KMS-11 (cell line): ENCODE results near the gene FADS2.

Experiments used
- H2AFZ ChIP-seq: fragments of 200-600 bp; sonication (generic); 2 replicates; pipeline ENCODE4 v1.6.1; 2016; ENCODE audit warnings: antibody characterized with exemption, mixed run types, low read depth
- H3K27ac ChIP-seq: fragments of 200-600 bp; sonication (generic); 2 replicates; pipeline ENCODE4 v1.6.1; 2016; ENCODE audit warnings: mild to moderate bottlenecking, mixed run types
- H3K27me3 ChIP-seq: fragments of 200-600 bp; sonication (generic); 2 replicates; pipeline ENCODE4 v1.6.1; 2017; ENCODE audit warnings: mild to moderate bottlenecking, low read depth, mixed run types, moderate library complexity; ENCODE audit not compliant: insufficient read depth
- H3K36me3 ChIP-seq: fragments of 200-600 bp; sonication (generic); 2 replicates; pipeline ENCODE4 v1.6.1; 2017; ENCODE audit warnings: mild to moderate bottlenecking, mixed run types; ENCODE audit not compliant: insufficient read depth
- H3K4me1 ChIP-seq: fragments of 200-600 bp; sonication (generic); 2 replicates; pipeline ENCODE4 v1.6.1; 2016; ENCODE audit warnings: mild to moderate bottlenecking, low read depth, mixed run types; ENCODE audit not compliant: poor library complexity, severe bottlenecking
- H3K4me2 ChIP-seq: fragments of 200-600 bp; sonication (generic); 2 replicates; pipeline ENCODE4 v1.7.0; 2016; ENCODE audit warnings: mild to moderate bottlenecking, mixed run types
- H3K4me3 ChIP-seq: fragments of 200-600 bp; sonication (generic); IDR thresholded peaks from 2 replicates; pipeline ENCODE4 v1.6.1; 2017; ENCODE audit warnings: low read depth, low read length, mixed read lengths; ENCODE audit not compliant: insufficient read depth
- H3K79me2 ChIP-seq: fragments of 200-600 bp; sonication (generic); 2 replicates; pipeline ENCODE4 v1.6.1; 2016; ENCODE audit warnings: low read depth, mixed run types; ENCODE audit not compliant: insufficient read depth
- H3K9ac ChIP-seq: fragments of 200-600 bp; sonication (generic); 2 replicates; pipeline ENCODE4 v1.6.1; 2016; ENCODE audit warnings: mild to moderate bottlenecking, mixed run types
- H4K20me1 ChIP-seq: fragments of 200-600 bp; sonication (generic); 2 replicates; pipeline ENCODE4 v1.6.1; 2016; ENCODE audit warnings: mild to moderate bottlenecking, mixed run types; ENCODE audit not compliant: insufficient read depth
- TF ChIP-seq, protein P1 (sequence below): fragments of 200-600 bp; sonication (generic); conservative IDR thresholded peaks from 2 replicates; pipeline ENCODE4 v1.6.1; 2017; ENCODE audit warnings: low read depth, mild to moderate bottlenecking, antibody characterized with exemption, low read length, moderate library complexity, mixed read lengths

FADS2 gene

DNA sequence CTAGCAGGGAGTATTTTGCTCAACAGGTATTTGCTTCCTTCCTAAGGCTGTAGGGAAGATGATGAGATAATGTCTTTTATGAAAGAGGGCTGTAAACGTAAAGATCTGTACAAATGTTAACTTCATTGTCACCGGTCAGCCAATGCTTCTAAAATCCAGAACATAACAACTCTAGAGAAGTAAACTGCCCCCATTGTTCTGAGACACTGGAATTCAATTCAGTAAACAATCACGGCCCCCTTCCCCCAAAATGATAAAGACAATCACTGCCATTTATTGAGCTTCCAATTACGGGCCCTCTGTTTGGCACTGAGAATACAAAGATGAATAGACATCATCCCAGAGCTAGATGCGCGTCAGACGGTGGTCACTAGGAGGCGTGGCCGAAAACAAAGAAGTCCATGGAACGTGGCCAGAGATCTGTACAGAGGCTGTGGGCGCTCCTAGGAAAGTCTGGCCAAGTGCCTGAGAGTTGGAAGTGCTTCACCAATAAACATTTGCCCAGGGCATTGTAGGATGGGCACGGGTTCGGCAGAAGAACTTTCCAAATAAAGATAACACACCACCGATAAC lies 36.3 kb upstream of the FADS2 start:
- TF ChIP-seq, protein P1, sequence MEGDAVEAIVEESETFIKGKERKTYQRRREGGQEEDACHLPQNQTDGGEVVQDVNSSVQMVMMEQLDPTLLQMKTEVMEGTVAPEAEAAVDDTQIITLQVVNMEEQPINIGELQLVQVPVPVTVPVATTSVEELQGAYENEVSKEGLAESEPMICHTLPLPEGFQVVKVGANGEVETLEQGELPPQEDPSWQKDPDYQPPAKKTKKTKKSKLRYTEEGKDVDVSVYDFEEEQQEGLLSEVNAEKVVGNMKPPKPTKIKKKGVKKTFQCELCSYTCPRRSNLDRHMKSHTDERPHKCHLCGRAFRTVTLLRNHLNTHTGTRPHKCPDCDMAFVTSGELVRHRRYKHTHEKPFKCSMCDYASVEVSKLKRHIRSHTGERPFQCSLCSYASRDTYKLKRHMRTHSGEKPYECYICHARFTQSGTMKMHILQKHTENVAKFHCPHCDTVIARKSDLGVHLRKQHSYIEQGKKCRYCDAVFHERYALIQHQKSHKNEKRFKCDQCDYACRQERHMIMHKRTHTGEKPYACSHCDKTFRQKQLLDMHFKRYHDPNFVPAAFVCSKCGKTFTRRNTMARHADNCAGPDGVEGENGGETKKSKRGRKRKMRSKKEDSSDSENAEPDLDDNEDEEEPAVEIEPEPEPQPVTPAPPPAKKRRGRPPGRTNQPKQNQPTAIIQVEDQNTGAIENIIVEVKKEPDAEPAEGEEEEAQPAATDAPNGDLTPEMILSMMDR: no peak
- Histone ChIP-seq H2AFZ (peak overlapping the region; percentile 74; the same call in 1 of the 2 replicates), H3K4me1 (peaks cover 26% of the 10 kb centered on the region), H3K79me2 (peaks cover 61% of the 10 kb centered on the region), H3K4me2 (peak overlapping the region; percentile 58), H3K9ac (peak overlapping the region; percentile 88), H3K4me3 (no peak overlapping the region), H3K36me3 (peaks cover 6% of the 10 kb centered on the region; the same call in 1 of the 2 replicates), H4K20me1 (no peaks in the 10 kb centered on the region), H3K27ac (peak overlapping the region; percentile 79), H3K27me3 (no peaks in the 10 kb centered on the region)

DNA sequence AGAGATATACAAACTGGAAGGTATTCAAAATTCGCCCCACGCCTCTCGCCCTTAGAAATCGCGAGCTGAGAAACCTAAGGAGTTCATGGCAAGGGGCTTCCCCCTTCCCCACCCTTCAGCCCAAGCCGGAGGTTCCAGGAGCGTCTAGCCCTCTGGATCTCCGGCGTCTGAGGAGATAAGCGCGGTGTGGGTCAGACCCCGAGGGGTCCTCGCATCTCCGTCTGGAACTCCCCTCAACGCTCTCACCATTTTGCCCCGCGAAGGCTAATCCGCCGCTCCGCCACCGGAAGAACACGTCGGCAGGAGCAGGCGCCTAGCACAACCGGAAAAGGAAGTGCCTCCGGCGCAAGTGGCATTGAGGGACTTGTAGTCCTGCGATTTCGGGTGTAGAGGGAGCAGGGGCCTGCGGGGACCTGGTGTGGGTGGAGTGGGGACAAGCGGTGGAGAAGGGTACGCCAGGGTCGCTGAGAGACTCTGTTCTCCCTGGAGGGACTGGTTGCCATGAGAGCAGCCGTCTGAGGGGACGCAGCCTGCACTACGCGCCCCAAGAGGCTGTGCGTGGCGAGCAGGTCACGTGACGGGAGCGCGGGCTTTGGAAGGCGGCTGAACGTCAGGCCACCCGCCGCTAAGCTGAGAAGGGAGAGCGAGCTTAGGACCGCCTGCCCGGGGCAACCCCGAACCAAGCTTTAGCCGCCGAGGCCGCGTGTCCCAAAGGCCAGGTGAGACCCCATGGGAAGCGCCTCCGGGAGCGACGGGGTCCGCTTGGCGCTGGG lies 35.6 kb upstream of the FADS2 start, which contains the start of the genes FEN1 and TMEM258:
TSS of gene FEN1 (plus strand) at position 602 of the 773 bp plus-strand sequence. CDS start 2,451 bp downstream, outside the sequence.
TSS of gene TMEM258 (minus strand) at position 290 of the 773 bp plus-strand sequence. CDS start at position 249, 41 bp downstream.
- TF ChIP-seq, protein P1: 0 out of 2 replicates have a peak, but pooled peaks have one; percentile 27
- peak within 1 kb of the TSS; percentile 88 for H3K9ac ChIP-seq
- no peaks in the 10 kb centered on the region for H3K27me3 ChIP-seq
- no peak within 1 kb of the TSS for H3K4me3 ChIP-seq
- peaks cover 64% of the 10 kb centered on the region for H3K79me2 ChIP-seq
- peaks cover 32% of the 10 kb centered on the region for H3K4me1 ChIP-seq
- peaks cover 2% of the 10 kb centered on the region; the same call in 1 of the 2 replicates for H4K20me1 ChIP-seq
- peak within 1 kb of the TSS; percentile 74 for H2AFZ ChIP-seq
- H3K36me3 ChIP-seq: peaks cover 6% of the 10 kb centered on the region; the same call in 1 of the 2 replicates
- peak within 1 kb of the TSS; percentile 58 for H3K4me2 ChIP-seq
- H3K27ac ChIP-seq: peak within 1 kb of the TSS; percentile 79

DNA sequence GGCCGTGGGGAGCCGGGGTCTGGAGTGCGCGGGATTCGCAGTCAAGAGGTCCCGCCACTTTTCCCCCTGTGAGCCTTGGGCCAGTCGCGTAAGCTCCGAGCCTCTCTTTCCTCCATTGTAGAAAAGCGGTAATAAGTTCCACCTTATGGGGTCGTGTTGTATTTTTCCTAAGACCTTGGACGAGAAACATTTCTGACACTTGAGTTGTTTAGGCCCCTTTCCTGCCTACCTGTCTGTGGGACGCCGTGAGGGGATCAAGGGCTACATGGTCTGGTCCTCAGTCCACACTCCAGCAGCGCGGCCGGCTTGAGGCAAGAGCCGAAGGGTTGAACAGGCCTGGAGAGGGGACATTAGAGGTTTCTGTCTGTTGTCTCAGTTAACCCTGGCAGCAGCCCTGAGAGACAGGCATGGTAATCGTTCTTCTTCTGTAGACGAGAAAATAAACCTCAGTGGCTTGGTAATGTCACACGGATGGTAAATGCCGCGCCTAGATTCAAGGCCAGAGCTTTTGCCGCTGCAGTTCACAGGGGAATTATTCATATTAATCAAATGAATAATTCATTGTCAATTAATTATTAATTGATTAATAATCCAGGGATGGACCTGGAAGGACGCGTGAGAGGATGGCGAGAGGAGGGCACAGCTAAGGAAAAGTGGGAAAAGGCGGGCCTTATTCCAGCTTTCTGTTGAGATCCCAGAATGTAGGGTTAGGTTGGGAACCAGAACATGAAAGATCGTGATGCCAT lies 34.8 kb upstream of the FADS2 start:
- Histone ChIP-seq H3K36me3 (peaks cover 9% of the 10 kb centered on the region; the same call in 1 of the 2 replicates), H3K4me1 (peaks cover 35% of the 10 kb centered on the region), H2AFZ (peak overlapping the region; percentile 74; the same call in 1 of the 2 replicates)

More for the DNA sequence above, 34.8 kb upstream of the FADS2 start:
- H4K20me1 ChIP-seq: peaks cover 4% of the 10 kb centered on the region; the same call in 1 of the 2 replicates
- peak overlapping the region; percentile 88 for H3K9ac ChIP-seq
- H3K27ac ChIP-seq: peak overlapping the region; percentile 79
- H3K4me3 ChIP-seq: no peak overlapping the region
- peak overlapping the region; percentile 58 for H3K4me2 ChIP-seq
- H3K79me2 ChIP-seq: peaks cover 72% of the 10 kb centered on the region
- TF ChIP-seq, protein P1: no peak
- H3K27me3 ChIP-seq: no peaks in the 10 kb centered on the region
